H9 (cell line): ENCODE measurements around the gene FAAH. TPM values are rescaled to one million over a fixed set of nuclear protein-coding genes. Genes with fewer than 3 reads are reported as not detected.

Source experiments
- DNase-seq: peaks from one replicate; pipeline ENCODE4 v3.0.0-alpha.2; 2017
- H2AFZ ChIP-seq: one replicate; pipeline ENCODE4 v1.6.1; 2013; ENCODE audit warnings: mild to moderate bottlenecking, low read length, control low read depth, moderate library complexity
- H2AK5ac ChIP-seq: 2 replicates; pipeline ENCODE4 v1.6.1; 2013; ENCODE audit warnings: low read length, control low read depth, mixed read lengths; ENCODE audit not compliant: insufficient read length
- H2BK120ac ChIP-seq: one replicate; pipeline ENCODE4 v1.6.1; 2013; ENCODE audit warnings: low read depth, mild to moderate bottlenecking, low read length, control low read depth, inconsistent platforms; ENCODE audit not compliant: poor library complexity, severe bottlenecking
- H2BK12ac ChIP-seq: 2 replicates; pipeline ENCODE4 v1.6.1; 2013; ENCODE audit warnings: low read length, control low read depth, mixed read lengths, low read depth; ENCODE audit not compliant: insufficient read length
- H2BK15ac ChIP-seq: 2 replicates; pipeline ENCODE4 v1.6.1; 2013; ENCODE audit warnings: low read depth, low read length, control low read depth
- H2BK20ac ChIP-seq: one replicate; pipeline ENCODE4 v1.6.1; 2013; ENCODE audit warnings: low read depth, mild to moderate bottlenecking, low read length, control low read depth, inconsistent platforms; ENCODE audit not compliant: poor library complexity, severe bottlenecking
- H2BK5ac ChIP-seq: 2 replicates; pipeline ENCODE4 v1.6.1; 2013; ENCODE audit warnings: low read length, control low read depth, mixed read lengths; ENCODE audit not compliant: insufficient read length
- H3K14ac ChIP-seq: 2 replicates; pipeline ENCODE4 v1.6.1; 2013; ENCODE audit warnings: low read length, control low read depth; ENCODE audit not compliant: insufficient read depth
- H3K18ac ChIP-seq: 2 replicates; pipeline ENCODE4 v1.6.1; 2013; ENCODE audit warnings: low read depth, mild to moderate bottlenecking, mixed read lengths, low read length, control low read depth; ENCODE audit not compliant: insufficient read length
- H3K23ac ChIP-seq: 2 replicates; pipeline ENCODE4 v1.6.1; 2013; ENCODE audit warnings: low read length, control low read depth, mixed read lengths, low read depth; ENCODE audit not compliant: insufficient read length
- H3K23me2 ChIP-seq: 2 replicates; pipeline ENCODE4 v1.6.1; 2013; ENCODE audit warnings: low read depth, mild to moderate bottlenecking, mixed read lengths, low read length, control low read depth; ENCODE audit not compliant: insufficient read length, poor library complexity, severe bottlenecking
- H3K27ac ChIP-seq: 2 replicates; pipeline ENCODE4 v1.5.1; 2013; ENCODE audit warnings: low read length, control low read depth, mixed read lengths, low read depth; ENCODE audit not compliant: insufficient read length
- H3K27me3 ChIP-seq: 2 replicates; pipeline ENCODE4 v1.6.1; 2013; ENCODE audit warnings: low read length, control low read depth, inconsistent platforms; ENCODE audit not compliant: insufficient read depth
- H3K4ac ChIP-seq: 2 replicates; pipeline ENCODE4 v1.6.1; 2013; ENCODE audit warnings: low read depth, mild to moderate bottlenecking, control low read depth, inconsistent platforms, low read length, moderate library complexity
- H3K4me1 ChIP-seq: 2 replicates; pipeline ENCODE4 v1.6.1; 2013; ENCODE audit warnings: low read length, control low read depth, inconsistent platforms; ENCODE audit not compliant: insufficient read depth
- H3K4me2 ChIP-seq: 2 replicates; pipeline ENCODE4 v1.6.1; 2013; ENCODE audit warnings: low read length, control low read depth, mixed read lengths; ENCODE audit not compliant: insufficient read length, insufficient read depth
- H3K56ac ChIP-seq: 2 replicates; pipeline ENCODE4 v1.6.1; 2013; ENCODE audit warnings: low read depth, mild to moderate bottlenecking, mixed read lengths, low read length, control low read depth; ENCODE audit not compliant: insufficient read length
- H3K79me1 ChIP-seq: 2 replicates; pipeline ENCODE4 v1.6.1; 2013; ENCODE audit warnings: low read depth, mild to moderate bottlenecking, moderate library complexity, low read length, control low read depth, inconsistent platforms; ENCODE audit not compliant: insufficient read depth, poor library complexity, severe bottlenecking
- H3K79me2 ChIP-seq: 2 replicates; pipeline ENCODE4 v1.6.1; 2013; ENCODE audit warnings: low read length, control low read depth, inconsistent platforms; ENCODE audit not compliant: insufficient read depth
- H3K9ac ChIP-seq: 2 replicates; pipeline ENCODE4 v1.6.1; 2013; ENCODE audit warnings: low read length, control low read depth, mixed read lengths; ENCODE audit not compliant: insufficient read length; ENCODE audit errors: extremely low read depth
- H3K9me3 ChIP-seq: one replicate; pipeline ENCODE4 v1.6.1; 2013; ENCODE audit warnings: low read depth, low read length, inconsistent platforms; ENCODE audit not compliant: control insufficient read depth
- H3T11ph ChIP-seq: one replicate; pipeline ENCODE4 v1.6.1; 2013; ENCODE audit warnings: mild to moderate bottlenecking, low read length, control low read depth, inconsistent platforms
- H4K20me1 ChIP-seq: one replicate; pipeline ENCODE4 v1.6.1; 2013; ENCODE audit not compliant: control insufficient read depth, insufficient read length, insufficient read depth
- H4K5ac ChIP-seq: 2 replicates; pipeline ENCODE4 v1.6.1; 2013; ENCODE audit warnings: low read depth, mild to moderate bottlenecking, mixed read lengths, low read length, control low read depth; ENCODE audit not compliant: insufficient read length
- H4K8ac ChIP-seq: replicated peaks from 2 replicates; pipeline ENCODE4 v1.6.1; 2013; ENCODE audit warnings: low read length, control low read depth, mixed read lengths, low read depth; ENCODE audit not compliant: insufficient read length
- H4K91ac ChIP-seq: 2 replicates; pipeline ENCODE4 v1.6.1; 2013; ENCODE audit warnings: low read depth, mild to moderate bottlenecking, moderate library complexity, mixed read lengths, low read length, control low read depth; ENCODE audit not compliant: insufficient read length
- H3K27ac Mint-ChIP-seq, 3 experiments: 2 replicates in 2 of 3; 3 replicates in 1 of 3; pipeline ENCODE4 v1.8.0; 2020 to 2021; ENCODE audit warnings: mixed read lengths in 3 of 3, mild to moderate bottlenecking in 1 of 3, moderate library complexity in 1 of 3
- H3K27me3 Mint-ChIP-seq: 2 replicates; pipeline ENCODE4 v1.8.0; 2021; ENCODE audit warnings: low read depth, mild to moderate bottlenecking, moderate library complexity, mixed read lengths
- H3K36me3 Mint-ChIP-seq, 3 experiments: 2 replicates in 2 of 3; 3 replicates in 1 of 3; pipeline ENCODE4 v1.8.0; 2020 to 2021; ENCODE audit warnings: low read depth in 3 of 3, mixed read lengths in 3 of 3; ENCODE audit not compliant: insufficient read depth in 1 of 3
- H3K4me1 Mint-ChIP-seq, 2 experiments: 2 replicates each; pipeline ENCODE4 v1.8.0; 2020; ENCODE audit warnings: mixed read lengths in 2 of 2
- H3K4me3 Mint-ChIP-seq, 2 experiments: 2 replicates in 1 of 2; 3 replicates in 1 of 2; pipeline ENCODE4 v1.8.0; 2020 to 2021; ENCODE audit warnings: mild to moderate bottlenecking in 2 of 2, mixed read lengths in 2 of 2, moderate library complexity in 1 of 2
- H3K9me3 Mint-ChIP-seq, 2 experiments: 2 replicates in 1 of 2; 3 replicates in 1 of 2; pipeline ENCODE4 v1.8.0; 2020; ENCODE audit warnings: mild to moderate bottlenecking in 2 of 2, mixed read lengths in 2 of 2, moderate library complexity in 1 of 2
- WGBS: extraction: QIAGEN DNeasy Blood & Tissue Kit; methylation state at CpG from one replicate; pipeline ENCODE4 v1.1.7; 2013; ENCODE audit warnings: missing lambda C conversion rate, low lambda C conversion rate, mixed read lengths; ENCODE audit not compliant: insufficient read length; ENCODE audit errors: extremely low coverage; 5-methylcytosine and 5-hydroxymethylcytosine counted together
- total RNA-seq: library from RNA; stranded (reverse); gene quantifications from 2 replicates; pipeline ENCODE4 v1.2.1, GENCODE V29; 2021
- TF ChIP-seq, protein P1 (sequence below): fragments of 200-600 bp; sonication (generic); conservative IDR thresholded peaks from 3 replicates; pipeline ENCODE4 v1.8.0; 2021; ENCODE audit warnings: antibody characterized with exemption, mild to moderate bottlenecking

Gene FAAH
- total RNA-seq, 1 experiment from 2014 or later = 18.9 TPM

DNA sequence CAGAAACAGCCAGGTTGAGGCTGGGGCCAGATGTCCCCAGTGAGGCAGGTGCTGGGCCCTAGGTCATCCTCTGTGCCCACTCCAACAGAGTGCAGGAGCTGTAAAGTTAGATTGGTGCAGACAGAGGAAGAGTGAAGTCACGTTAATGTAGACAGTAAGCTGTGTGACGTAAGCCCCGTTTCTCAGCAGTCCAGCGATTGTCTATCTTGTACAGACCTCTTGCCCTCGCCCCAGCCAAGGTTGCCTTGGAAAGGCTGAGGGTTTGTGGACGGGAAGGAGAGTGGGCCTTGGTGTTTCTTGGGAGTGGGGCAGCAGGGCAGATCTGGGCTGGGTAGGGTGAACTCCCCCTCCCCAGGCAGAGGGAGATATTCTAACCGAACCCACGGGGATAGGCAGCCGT, 13.5 kb downstream of the FAAH start:
- Histone ChIP-seq H3K56ac (no peak overlapping the region), H3K14ac (no peak overlapping the region), H2BK12ac (no peak overlapping the region), H3K18ac (no peak overlapping the region), H4K91ac (no peak overlapping the region), H2BK5ac (no peak overlapping the region), H4K8ac (no peak overlapping the region), H3K4me1 (no peaks in the 10 kb centered on the region; the same call in 1 of the 2 replicates), H3K23me2 (no peaks in the 10 kb centered on the region), H3K4me2 (no peak overlapping the region), H3K79me1 (no peaks in the 10 kb centered on the region), H3K9ac (no peak overlapping the region), H2BK15ac (no peak overlapping the region), H3K23ac (no peak overlapping the region), H3K9me3 (no peaks in the 10 kb centered on the region), H3K27me3 (no peaks in the 10 kb centered on the region), H2AFZ (no peak overlapping the region), H3K4ac (no peak overlapping the region), H3K79me2 (no peaks in the 10 kb centered on the region), H2AK5ac (no peak overlapping the region), H3T11ph (no peak overlapping the region), H4K5ac (no peak overlapping the region), H2BK20ac (no peak overlapping the region), H2BK120ac (no peak overlapping the region), H4K20me1 (no peaks in the 10 kb centered on the region), H3K27ac (no peak overlapping the region)
- Mint-ChIP-seq H3K36me3 (peaks cover 2 to 13% (median 9%) of the 10 kb centered on the region in 3 experiments; a peak in 6 of 7 replicates), H3K9me3 (no peaks in the 10 kb centered on the region), H3K27ac (peak overlapping the region in 1 of 3 experiments; percentile 54; a peak in 3 of 7 replicates), H3K27me3 (no peaks in the 10 kb centered on the region), H3K4me1 (peaks cover 16 to 26% of the 10 kb centered on the region in 2 experiments), H3K4me3 (peak overlapping the region in 1 of 2 experiments; percentile 52; a peak in 2 of 5 replicates)
- DNase-seq = no peak
- no CpG with 5 or more reads among the region's 9 CpGs for WGBS
- TF ChIP-seq, protein P1, sequence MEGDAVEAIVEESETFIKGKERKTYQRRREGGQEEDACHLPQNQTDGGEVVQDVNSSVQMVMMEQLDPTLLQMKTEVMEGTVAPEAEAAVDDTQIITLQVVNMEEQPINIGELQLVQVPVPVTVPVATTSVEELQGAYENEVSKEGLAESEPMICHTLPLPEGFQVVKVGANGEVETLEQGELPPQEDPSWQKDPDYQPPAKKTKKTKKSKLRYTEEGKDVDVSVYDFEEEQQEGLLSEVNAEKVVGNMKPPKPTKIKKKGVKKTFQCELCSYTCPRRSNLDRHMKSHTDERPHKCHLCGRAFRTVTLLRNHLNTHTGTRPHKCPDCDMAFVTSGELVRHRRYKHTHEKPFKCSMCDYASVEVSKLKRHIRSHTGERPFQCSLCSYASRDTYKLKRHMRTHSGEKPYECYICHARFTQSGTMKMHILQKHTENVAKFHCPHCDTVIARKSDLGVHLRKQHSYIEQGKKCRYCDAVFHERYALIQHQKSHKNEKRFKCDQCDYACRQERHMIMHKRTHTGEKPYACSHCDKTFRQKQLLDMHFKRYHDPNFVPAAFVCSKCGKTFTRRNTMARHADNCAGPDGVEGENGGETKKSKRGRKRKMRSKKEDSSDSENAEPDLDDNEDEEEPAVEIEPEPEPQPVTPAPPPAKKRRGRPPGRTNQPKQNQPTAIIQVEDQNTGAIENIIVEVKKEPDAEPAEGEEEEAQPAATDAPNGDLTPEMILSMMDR = no peak
